IPS DF 4.7 (cell line): ENCODE data around the gene ADCY2.

Experiments
- DNase-seq: peaks from one replicate; pipeline ENCODE4 v3.0.0-alpha.2; 2013; ENCODE audit warnings: low spot score; ENCODE audit errors: extremely low read depth

ADCY2 gene

GRCh38 chr5:7395947-7396712 lies at the start of gene ADCY2:
TSS of gene ADCY2 (plus strand) at chr5:7396138. CDS start at chr5:7396297, 159 bp downstream.
- DNase-seq = no peak

GRCh38 chr5:7347377-7347776 lies 48.6 kb upstream of the ADCY2 start:
- no peak for DNase-seq

- DNase-seq = no peak
Observed at GRCh38 chr5:7348168-7348854, 47.6 kb upstream of the ADCY2 start.

GRCh38 chr5:7361593-7361992 lies 34.3 kb upstream of the ADCY2 start:
- DNase-seq = no peak

- DNase-seq = no peak
Observed at GRCh38 chr5:7363067-7363677, 32.8 kb upstream of the ADCY2 start.

- DNase-seq = no peak
Observed at GRCh38 chr5:7364226-7364875, 31.6 kb upstream of the ADCY2 start.

GRCh38 chr5:7367780-7368179 lies 28.2 kb upstream of the ADCY2 start:
- DNase-seq = no peak

GRCh38 chr5:7372399-7372798 lies 23.5 kb upstream of the ADCY2 start:
- DNase-seq = no peak

GRCh38 chr5:7374186-7374585 lies 21.8 kb upstream of the ADCY2 start:
- DNase-seq = no peak

- no peak for DNase-seq
Observed at GRCh38 chr5:7375457-7375856, 20.5 kb upstream of the ADCY2 start.

- no peak for DNase-seq
Observed at GRCh38 chr5:7376871-7377270, 19.1 kb upstream of the ADCY2 start.

- no peak for DNase-seq
Observed at GRCh38 chr5:7377761-7378160, 18.2 kb upstream of the ADCY2 start.

- DNase-seq = no peak
Observed at GRCh38 chr5:7382588-7382987, 13.3 kb upstream of the ADCY2 start.

GRCh38 chr5:7385681-7386080 lies 10.3 kb upstream of the ADCY2 start:
- DNase-seq = no peak

- DNase-seq = no peak
Observed at GRCh38 chr5:7388553-7388952, 7.4 kb upstream of the ADCY2 start.

GRCh38 chr5:7391215-7391614 lies 4.7 kb upstream of the ADCY2 start:
- no peak for DNase-seq

- peak; percentile 80 for DNase-seq
Observed at GRCh38 chr5:7391814-7392692, 3.9 kb upstream of the ADCY2 start.

GRCh38 chr5:7392693-7393024 lies 3.3 kb upstream of the ADCY2 start:
- no peak for DNase-seq

GRCh38 chr5:7393921-7394799 lies 1.8 kb upstream of the ADCY2 start:
- DNase-seq = no peak

- DNase-seq = no peak
Observed at GRCh38 chr5:7394889-7395431, 978 bp upstream of the ADCY2 start.
